Measurements from ENCODE around the gene UGT3A2.
A peak's percentile ranks its signal among the peaks of the same experiment; 100 is the strongest.
"Not testable (repeated sequence)": the region's sequence is repeated elsewhere in the genome, so short reads cannot be mapped to it uniquely, and the experiment has no call there.

Gene UGT3A2

GRCh38 chr5:36055984-36056383 is 10.7 kb downstream of the UGT3A2 start:
- DNase-seq (ENCODE audit: low spot score), result no peak
- FAIRE-seq, result no peak

- peak; percentile 86 for FAIRE-seq
- no peak for DNase-seq (ENCODE audit: low spot score)
Measured at GRCh38 chr5:36054647-36055046, 12.0 kb downstream of the UGT3A2 start.

GRCh38 chr5:36052538-36052937 is 14.1 kb downstream of the UGT3A2 start:
- FAIRE-seq, result no peak

GRCh38 chr5:36049949-36050348 is 16.7 kb downstream of the UGT3A2 start:
- peak; percentile 71 for FAIRE-seq

More at GRCh38 chr5:36052538-36052937, 14.1 kb downstream of the UGT3A2 start:
- DNase-seq (ENCODE audit: low spot score), result no peak

DNA sequence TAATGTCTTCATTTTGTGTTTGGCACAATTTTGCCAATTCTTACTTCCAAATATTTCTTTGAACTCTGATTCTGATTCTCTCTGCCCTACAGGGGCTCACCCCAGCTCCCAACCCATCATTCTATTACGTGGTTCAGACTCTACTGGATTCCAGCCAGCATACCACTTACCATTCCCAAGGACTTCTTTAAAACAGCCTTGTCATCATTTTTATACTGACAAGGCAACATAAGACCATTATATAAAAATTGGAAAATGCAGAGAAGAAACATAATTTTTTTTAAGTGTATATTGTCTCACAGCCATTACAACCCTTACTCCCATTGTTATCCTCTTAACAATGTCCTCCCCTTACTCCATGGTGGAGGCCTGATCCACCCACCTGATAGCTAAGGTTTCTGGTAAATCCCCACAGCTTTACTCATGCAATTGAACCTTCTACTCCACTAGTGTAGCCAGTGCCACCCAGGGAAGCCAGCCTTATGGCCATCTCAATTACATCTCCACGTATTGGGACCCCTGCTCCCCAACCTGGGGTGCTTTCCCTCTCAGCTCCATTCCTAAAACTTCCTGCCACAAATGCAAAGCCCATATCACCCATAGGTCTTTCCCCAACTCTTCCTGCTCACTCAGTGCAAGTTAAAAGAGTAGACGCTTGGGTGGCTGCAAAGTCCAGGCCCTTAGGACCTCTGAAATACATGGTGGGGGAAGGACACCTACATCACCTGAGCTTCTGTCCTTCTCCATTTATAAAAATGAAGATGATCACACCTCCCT is 19.1 kb downstream of the UGT3A2 start:
- FAIRE-seq (no peak), DNase-seq (ENCODE audit: low spot score) (no peak)

More at GRCh38 chr5:36049949-36050348, 16.7 kb downstream of the UGT3A2 start:
- DNase-seq (ENCODE audit: low spot score), result no peak

DNA sequence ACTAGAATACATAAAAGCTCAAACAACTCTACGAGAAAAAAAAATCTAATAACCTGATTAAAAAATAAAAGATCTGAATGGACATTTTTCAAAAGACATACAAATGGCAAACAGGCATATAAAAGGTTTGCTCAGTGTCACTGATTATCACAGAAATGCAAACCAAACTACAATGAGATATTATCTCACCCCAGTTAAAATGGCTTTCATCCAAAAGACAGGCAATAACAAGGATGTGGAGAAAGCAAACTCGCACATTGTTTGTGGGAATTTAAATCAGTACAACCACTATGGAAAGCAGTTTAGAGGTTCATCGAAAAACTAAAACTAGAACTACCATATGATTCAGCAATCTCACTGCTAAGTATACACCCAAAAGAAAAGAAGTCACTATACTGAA is 20.8 kb downstream of the UGT3A2 start:
- FAIRE-seq, result no peak
- no peak for DNase-seq (ENCODE audit: low spot score)

GRCh38 chr5:36041537-36041845 is 25.2 kb downstream of the UGT3A2 start:
- FAIRE-seq (no peak), DNase-seq (ENCODE audit: low spot score) (no peak)

DNA sequence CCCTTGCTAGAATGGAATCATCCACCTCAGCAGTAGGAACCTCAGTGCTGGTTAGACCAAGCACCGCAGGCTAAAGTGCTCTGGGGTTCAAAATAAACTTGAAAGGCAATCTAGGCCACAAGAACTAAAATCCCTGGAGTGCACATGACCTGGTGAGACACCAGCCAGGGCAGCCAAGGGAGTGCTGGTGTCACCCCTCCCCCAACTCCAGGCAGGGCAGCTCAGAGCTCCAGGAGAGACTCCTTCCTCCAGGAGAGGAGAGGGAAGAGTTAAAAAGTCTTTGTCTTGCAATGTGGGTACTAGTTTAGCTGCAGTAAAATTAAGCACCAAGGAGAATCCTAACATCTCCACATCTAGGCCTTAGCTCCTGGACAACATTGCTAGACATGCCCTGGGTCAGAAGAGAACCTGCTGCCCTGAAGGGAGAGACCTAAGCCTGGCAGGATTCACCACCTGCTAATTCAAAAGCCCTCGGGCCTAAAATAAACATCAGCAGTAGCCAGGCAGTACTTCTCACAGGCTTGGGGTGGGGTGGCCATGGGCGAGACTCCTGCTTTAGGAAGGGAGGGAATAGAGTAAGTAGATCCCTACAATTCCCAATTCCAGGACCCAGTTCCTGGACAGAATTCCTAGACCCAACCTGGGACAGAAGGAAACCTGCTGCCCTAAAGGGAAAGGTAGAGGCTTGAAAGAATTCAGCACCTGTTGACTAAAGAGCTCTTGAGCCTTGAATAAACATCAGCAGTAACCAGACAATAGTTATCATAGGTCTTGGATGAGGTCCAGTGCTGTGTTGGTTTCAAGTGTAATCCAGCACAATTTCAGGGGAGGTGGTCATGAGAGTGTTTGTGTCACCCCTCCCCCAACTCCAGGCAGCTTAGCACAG is 25.8 kb downstream of the UGT3A2 start:
- DNase-seq (ENCODE audit: low spot score) (no peak), FAIRE-seq (no peak)

GRCh38 chr5:36035696-36036095 is 31.0 kb downstream of the UGT3A2 start:
- no peak for DNase-seq (ENCODE audit: low spot score)
- FAIRE-seq, result no peak

DNA sequence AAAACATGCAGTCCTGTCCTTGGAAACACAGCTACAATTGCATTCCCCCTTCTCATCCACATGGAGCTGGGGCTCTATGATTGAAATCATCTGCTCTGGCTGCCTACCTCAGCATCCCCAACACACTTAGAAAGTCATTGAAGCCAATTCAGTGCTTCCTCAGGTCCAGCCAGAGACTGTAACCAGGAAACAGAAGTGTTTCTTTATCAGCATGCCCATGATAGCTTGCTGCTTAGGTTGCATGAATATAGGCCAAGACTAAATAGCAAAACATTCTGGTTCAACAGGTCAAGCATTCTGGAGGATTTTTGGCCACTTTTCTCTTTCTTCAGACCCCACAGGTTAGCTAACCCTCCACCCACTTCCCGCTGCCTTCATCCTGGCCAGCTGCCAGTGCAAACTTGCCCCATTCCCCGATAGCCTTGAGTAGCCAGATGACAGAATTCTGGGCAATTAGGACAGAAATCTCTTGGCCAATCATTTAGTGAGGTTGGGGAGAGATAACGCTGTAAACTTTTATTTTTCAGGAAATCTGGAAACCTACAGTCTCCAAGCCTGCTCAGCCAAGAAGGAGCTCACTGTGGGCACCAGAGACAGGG is 32.0 kb downstream of the UGT3A2 start:
- FAIRE-seq; DNase-seq (ENCODE audit: low spot score): not testable (repeated sequence)

GRCh38 chr5:36033486-36033885 is 33.2 kb downstream of the UGT3A2 start:
- DNase-seq (ENCODE audit: low spot score) (no peak), FAIRE-seq (no peak)

- FAIRE-seq (no peak), DNase-seq (ENCODE audit: low spot score) (no peak)
Measured at GRCh38 chr5:36033047-36033446, 33.6 kb downstream of the UGT3A2 start.

GRCh38 chr5:36031223-36031622 is 35.5 kb downstream of the UGT3A2 start:
- DNase-seq (ENCODE audit: low spot score) (no peak), FAIRE-seq (no peak)

DNA sequence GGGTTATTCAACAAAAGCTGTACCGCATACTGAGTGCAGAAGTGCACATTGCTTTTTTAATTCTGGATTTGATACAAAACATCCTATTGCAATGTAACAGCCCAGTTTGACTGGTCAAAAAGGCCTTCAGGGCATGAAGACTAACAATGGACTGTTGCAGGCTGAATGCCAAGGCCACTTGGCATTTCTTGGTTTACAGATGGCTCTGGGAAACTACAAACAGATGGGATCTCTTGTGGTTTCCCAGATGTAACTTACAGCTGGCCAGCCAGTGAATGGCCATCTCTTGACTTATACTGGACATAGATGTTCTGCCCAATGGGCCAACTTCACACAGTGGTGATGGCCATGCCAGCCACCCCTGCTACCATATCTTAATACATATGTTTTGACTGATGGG is 36.8 kb downstream of the UGT3A2 start:
- FAIRE-seq (no peak), DNase-seq (ENCODE audit: low spot score) (no peak)

- DNase-seq (ENCODE audit: low spot score) (no peak), FAIRE-seq (no peak)
Measured at GRCh38 chr5:36028816-36029465, 37.7 kb downstream of the UGT3A2 start.

- FAIRE-seq (no peak), DNase-seq (ENCODE audit: low spot score) (no peak)
Measured at GRCh38 chr5:36027711-36028110, 39.0 kb downstream of the UGT3A2 start.

DNA sequence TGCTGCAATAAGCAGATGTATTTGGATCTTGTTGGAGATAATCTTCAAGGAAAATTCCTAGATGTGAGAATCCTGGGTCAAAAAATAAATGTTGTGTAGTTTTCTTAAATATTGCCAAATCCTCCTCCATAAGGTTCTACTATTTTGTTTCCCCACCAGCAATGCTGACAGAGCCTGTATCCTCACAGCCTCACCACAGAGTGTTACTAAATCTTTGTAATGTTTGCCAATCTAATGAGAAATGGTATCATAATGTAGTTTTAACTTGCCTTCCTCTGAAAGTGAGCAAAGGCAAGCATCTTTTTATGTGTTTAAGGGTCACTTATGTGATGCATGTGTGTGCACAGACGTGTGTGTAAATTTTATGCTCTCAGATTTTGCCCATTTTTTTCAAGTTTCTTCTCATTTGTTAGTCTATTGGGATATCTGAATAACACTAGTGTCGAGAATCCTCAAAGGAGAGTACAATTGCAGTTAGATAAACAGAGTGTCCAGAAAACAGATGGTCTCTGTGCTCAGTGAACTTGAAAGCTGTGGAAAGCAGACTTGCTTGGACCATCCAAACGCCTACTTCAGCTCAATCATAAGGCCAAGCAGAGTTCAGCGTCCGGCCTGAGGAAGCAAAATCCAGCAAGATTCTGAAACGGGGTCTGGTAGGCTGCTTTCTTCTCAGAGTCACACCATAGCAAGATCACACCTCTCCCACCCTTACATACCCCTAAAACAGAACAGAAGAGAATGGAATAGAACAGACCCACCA is 39.8 kb downstream of the UGT3A2 start:
- DNase-seq (ENCODE audit: low spot score) (no peak), FAIRE-seq (no peak)

DNA sequence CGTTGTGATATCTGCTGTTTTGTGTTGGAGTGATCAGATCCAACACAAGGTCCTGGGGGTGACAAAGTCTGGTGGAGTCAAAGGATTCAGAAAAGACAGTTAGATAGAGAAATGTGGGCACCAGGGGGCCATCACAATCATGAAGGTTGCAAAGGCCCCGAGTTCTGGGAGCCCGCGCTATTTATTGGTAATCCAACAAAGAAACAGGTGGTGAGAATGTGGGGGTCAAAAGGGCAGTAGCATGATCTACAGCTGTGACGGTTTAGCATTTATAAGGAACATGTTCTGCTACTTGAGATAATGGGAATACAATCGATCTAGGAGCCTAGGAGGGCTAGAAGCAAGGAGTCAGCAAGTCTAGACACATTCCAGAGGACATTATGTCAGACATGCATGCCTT is 44.4 kb downstream of the UGT3A2 start:
- not testable (repeated sequence) for DNase-seq (ENCODE audit: low spot score)

GRCh38 chr5:36019584-36019983 is 47.1 kb downstream of the UGT3A2 start:
- not testable (repeated sequence) for DNase-seq (ENCODE audit: low spot score); FAIRE-seq

More for the DNA sequence above, 44.4 kb downstream of the UGT3A2 start:
- FAIRE-seq, result not testable (repeated sequence)

- no peak for FAIRE-seq
- DNase-seq (ENCODE audit: low spot score), result no peak
Measured at GRCh38 chr5:36017622-36018021, 49.1 kb downstream of the UGT3A2 start.

DNA sequence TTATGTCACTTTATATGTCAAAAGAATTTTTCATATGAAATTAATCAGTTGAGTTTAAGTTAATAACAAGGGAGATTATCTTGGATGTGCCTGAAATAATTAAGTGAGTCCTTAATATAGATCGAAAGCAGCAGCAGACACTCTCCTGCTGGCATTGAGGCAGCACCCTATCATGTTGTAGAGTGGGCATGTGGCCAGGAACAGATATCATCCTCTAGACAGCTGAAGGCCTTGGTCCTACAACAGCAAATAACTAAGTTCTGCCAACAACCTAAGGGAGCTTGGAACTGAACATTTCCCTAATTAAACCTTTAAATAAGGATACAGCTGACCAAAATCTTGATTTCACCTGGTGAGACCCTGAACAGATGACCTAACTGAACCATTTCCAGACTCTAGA is 49.7 kb downstream of the UGT3A2 start:
- FAIRE-seq (no peak), DNase-seq (ENCODE audit: low spot score) (no peak)
